AML-193 (cell line): ENCODE data around the gene DEFB108B.
"Not testable (repeated sequence)": the region's sequence is repeated elsewhere in the genome, so short reads cannot be mapped to it uniquely, and the experiment has no call there.

Experiments used
- DNase-seq, 2 experiments: peaks; one replicate each; lab custom pipeline; 2025; lab: John Stamatoyannopoulos, UW

Gene DEFB108B

GRCh38 chr11:71832811-71833210 is at the start of gene DEFB108B:
TSS of gene DEFB108B (plus strand) at chr11:71833200. CDS start at chr11:71833200, 0 bp downstream.
- not testable (repeated sequence) for DNase-seq

- not testable (repeated sequence) for DNase-seq
These were observed 46.7 kb upstream of the DEFB108B start for GRCh38 chr11:71786114-71786847.

DNA sequence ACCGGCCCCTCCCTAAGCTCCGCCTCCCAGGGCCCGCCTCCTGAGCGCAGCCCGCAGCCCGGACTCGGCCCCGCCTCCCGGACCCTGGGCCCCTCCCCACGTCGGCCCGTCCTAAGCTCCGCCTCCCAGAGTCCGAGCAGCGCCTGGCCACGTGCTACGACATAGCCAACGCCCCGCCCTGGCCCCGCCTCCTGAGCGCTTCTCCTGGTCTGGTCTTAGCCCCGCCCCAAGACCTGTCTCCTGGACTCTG is 46.2 kb upstream of the DEFB108B start:
- DNase-seq = peak in 1 of 2 experiments; percentile 89

GRCh38 chr11:71787098-71787823 is 45.7 kb upstream of the DEFB108B start:
- peak; percentile 89 to 90 for DNase-seq

GRCh38 chr11:71787824-71788454 is 45.1 kb upstream of the DEFB108B start:
- not testable (repeated sequence) for DNase-seq

GRCh38 chr11:71789444-71790196 is 43.4 kb upstream of the DEFB108B start:
- DNase-seq = not testable (repeated sequence)

GRCh38 chr11:71791111-71791510 is 41.9 kb upstream of the DEFB108B start:
- DNase-seq = not testable (repeated sequence)

GRCh38 chr11:71792621-71793235 is 40.3 kb upstream of the DEFB108B start:
- peak; percentile 6 to 24 for DNase-seq

DNA sequence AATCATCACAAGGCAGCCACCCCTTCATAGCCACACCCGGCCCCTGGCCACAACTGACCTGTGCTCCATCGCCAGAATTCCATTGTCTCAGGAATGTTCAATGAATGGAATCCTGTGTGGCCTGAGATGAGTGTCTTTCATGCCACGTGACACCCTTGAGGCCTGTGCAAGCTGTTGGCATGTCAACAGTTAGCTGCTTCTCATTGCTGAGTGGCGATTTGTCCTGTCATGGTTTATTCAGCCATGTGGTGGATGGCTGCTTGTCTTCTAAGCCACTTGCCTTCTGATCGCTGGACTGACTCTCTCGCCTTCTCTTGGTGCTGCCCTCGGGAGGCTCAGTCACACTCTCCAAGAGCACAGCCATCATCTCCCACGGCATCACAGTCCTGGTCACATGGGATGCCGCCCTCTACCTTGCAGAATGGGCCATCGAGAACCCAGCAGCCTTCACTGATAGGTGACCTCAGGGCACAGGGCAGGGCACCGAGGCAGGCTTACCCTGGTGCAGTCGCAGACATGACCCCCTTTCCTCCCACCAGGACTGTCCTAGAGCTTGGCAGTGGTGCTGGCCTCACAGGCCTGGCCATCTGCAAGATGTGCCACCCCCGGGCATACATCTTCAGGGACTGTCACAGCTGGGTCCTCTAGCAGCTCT is 38.5 kb upstream of the DEFB108B start:
- DNase-seq = not testable (repeated sequence)

DNA sequence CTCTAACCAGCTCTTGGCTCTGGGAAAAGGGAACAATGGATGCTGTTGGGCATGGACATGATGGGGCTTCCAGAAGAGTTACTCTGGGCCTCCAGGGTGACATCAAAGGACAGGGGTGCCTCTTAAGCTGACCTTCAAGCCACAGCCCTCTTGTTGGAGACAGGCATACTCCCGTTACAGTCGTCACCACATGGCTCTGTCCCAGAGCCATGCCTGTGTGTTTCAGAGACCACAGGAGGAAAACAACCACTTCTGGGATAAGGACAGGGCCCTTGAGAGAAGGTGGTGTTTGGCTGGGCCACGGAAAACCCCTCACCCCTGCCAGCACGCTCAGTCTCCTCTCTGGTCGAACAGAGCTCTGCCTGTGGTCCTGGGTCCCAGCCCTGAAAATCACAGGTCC is 37.8 kb upstream of the DEFB108B start:
- not testable (repeated sequence) for DNase-seq

DNA sequence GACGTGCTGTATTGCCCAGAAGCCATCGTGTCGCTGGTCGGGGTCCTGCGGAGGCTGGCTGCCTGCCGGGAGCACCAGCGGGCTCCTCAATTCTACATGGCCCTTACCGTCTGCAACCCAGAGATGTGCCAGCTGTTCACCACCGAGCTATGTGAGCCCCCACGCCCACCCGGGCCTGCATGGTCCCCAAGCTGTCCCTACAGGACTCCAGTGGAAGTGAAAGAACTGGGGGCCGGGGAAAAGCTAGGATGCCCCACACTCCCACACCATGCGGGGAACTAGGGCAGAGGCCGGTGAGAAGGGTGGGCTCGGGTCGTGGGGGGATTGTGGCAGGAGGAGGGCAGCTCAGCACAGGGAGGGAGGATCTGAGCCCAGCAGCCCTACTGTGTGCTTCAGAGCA is 37.0 kb upstream of the DEFB108B start:
- DNase-seq = not testable (repeated sequence)

- DNase-seq = not testable (repeated sequence)
These were observed 36.2 kb upstream of the DEFB108B start for GRCh38 chr11:71796781-71797180.

- not testable (repeated sequence) for DNase-seq
These were observed 33.4 kb upstream of the DEFB108B start for GRCh38 chr11:71799556-71800128.

DNA sequence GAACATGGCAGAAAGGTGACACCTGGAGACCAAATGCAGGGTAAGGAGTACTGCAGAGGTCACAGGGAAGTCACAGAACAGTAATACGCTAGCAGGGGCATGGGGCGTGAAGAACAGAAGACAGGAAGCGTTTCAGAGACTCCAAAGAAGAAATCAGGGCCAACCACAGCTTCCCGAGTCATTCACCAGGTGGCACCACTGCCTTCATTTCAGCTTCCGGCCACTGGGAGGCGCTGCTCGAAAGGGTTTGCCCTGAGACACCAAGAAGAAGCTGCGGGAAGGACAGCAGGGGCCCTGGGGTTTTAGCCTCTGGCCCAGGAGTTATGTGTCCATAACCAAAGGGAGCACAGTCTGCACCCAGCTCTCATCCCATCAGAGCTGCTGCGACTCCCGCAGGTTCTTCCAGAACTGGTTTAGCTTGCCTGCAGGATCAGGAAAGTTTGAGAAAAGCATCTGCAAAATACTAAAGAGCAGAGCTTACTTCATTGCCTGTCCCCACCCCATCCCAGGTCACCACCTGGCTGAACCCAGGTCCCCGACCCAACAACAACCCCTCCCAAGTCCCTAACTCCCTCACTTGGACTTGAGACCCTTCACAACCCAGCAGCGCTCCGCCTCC is 32.6 kb upstream of the DEFB108B start:
- DNase-seq = peak; percentile 42 to 55

GRCh38 chr11:71801026-71801425 is 32.0 kb upstream of the DEFB108B start:
- not testable (repeated sequence) for DNase-seq

GRCh38 chr11:71802874-71803273 is 30.1 kb upstream of the DEFB108B start:
- DNase-seq = not testable (repeated sequence)

DNA sequence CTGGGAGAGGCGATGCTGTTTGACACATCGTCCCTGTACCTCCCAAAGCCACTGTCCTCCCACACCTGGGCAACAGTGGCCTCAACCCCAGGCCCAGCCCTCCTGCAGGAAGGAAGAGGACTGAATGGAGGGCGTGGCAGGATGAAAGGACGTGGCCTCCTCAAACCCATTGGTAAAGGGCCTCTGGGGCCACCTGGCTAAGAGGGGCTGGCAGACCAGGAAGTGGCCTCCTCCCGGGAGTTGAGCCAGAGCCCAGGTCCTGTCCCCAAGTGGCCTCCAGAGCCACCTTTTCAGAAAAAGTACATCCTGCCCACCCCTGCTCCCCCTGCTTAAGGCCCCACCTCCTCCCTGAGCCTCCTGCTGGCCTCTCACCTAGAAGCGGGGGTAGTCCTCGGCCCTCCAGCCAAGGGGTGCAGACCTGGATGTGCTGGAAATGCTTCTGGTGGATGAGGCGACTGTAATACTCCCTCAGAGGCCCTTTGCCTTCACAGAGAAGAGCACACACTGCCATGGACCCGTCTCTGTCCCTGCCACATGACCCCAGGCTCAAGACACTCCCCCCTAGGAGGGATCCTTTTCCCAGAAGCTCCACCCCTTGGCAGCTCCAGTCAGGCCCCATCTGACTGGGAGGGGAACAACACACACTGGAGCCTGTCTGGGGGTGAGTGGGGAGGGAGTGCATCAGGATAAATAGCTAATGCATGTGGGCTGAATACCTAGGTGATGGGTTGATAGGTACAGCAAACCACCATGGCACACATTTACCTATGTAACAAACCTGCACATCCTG is 28.6 kb upstream of the DEFB108B start:
- not testable (repeated sequence) for DNase-seq

DNA sequence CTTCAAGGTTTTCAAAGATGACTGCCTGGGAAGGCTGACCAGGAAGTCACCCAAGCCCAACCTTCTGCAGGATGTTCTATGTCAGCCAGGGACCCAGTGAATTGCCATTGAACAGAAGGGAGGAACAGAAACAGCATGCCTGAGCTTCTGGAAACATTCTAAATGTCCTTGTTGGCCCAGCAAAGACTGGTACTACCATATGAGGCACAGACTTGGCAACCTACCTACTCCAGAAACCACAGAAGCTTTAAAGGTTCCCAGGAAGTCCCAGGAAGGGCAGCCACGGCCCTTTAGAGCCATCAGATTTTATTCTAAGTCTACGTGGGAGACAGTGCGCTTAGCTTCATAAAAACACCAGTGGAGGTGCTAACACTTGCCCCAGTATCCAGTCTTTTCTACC is 20.5 kb upstream of the DEFB108B start:
- DNase-seq = not testable (repeated sequence)
